Stimulated activated CD4-positive, alpha-beta T cell treated with anti-CD3 and anti-CD28 coated beads, Interleukin-4, amount 100 ng/mL, for 1 hour (primary cell): ENCODE results near the gene TPR.

Experiments
- DNase-seq: peaks from one replicate; pipeline ENCODE4 v3.0.0-alpha.2; 2020

The TPR gene

DNA sequence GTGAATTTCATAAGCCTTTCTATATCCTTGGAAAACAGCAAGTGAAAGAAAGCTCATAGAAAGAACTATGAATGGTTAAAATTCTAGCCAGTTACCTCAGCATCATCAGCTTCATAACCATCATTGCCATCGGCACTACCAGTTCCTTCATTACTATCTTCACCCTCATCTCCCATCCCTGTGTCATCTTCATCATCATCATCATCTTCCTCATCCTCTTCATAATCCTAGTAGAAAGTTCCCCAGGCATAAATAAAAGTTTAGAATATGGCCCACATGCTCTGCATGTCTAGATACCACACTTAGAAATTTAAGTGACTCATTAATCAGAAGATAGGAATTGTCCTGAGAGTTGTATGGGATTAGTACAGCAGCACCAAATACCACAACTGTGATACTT is 49.0 kb downstream of the TPR start:
- DNase-seq: no peak

DNA sequence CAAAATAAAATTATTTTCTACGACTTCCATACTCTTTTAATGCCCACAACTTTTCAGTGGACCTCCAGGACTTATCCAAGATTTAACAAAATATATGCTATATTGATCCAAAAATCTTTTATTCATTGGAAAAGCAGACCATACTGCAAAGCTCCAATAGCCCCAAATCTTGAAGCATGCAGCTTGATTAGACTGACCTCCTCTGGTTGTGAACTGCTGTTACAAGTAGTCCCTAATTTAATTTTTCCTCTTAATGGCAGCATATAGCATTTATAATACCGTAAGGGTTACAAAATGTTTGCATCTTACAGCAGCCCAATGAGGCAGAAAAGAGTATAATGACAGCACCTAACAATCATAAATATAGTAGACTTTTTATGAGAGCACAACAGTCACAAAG is 49.8 kb downstream of the TPR start:
- no peak for DNase-seq

- no peak for DNase-seq
These were observed 51.2 kb downstream of the TPR start for GRCh38 chr1:186323865-186324264.

GRCh38 chr1:186315570-186315969 is 59.5 kb downstream of the TPR start:
- no peak for DNase-seq

DNA sequence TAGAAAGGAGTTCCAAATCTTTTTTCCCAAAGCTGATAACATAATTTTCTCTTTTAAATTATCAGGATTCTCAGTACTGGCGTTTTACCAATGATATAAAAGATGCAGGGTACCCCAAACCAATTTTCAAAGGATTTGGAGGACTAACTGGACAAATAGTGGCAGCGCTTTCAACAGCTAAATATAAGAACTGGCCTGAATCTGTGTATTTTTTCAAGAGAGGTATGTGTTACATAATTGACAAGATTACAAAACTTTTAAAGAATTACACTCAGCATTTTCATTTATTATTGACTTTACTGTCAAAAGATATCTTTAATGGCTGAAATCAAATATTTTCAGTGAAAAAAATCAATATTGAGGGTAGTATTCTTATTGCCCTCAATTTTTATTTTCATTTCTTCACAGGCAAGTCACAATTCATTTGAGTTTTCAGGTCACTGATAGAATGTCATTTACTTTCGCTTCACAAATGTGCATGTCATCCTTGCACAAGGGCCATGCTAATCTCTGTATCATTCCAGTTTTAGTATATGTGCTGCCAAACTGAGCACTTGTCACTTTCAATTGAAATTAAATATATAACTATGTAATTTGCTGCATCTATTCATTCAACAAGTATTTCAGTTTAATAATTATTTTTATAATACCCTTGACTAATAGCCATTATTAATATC is 63.5 kb downstream of the TPR start:
- no peak for DNase-seq

- DNase-seq: no peak
These were observed 64.7 kb downstream of the TPR start for GRCh38 chr1:186310307-186310706.

- no peak for DNase-seq
These were observed 66.6 kb downstream of the TPR start for GRCh38 chr1:186308264-186309060.

GRCh38 chr1:186307445-186307844 is 67.6 kb downstream of the TPR start:
- DNase-seq: no peak

DNA sequence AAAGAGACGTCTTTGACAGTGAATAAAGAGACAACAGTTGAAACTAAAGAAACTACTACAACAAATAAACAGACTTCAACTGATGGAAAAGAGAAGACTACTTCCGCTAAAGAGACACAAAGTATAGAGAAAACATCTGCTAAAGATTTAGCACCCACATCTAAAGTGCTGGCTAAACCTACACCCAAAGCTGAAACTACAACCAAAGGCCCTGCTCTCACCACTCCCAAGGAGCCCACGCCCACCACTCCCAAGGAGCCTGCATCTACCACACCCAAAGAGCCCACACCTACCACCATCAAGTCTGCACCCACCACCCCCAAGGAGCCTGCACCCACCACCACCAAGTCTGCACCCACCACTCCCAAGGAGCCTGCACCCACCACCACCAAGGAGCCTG is 68.5 kb downstream of the TPR start:
- DNase-seq: no peak

- DNase-seq: no peak
These were observed 69.8 kb downstream of the TPR start for GRCh38 chr1:186304982-186305949.

- no peak for DNase-seq
These were observed 71.1 kb downstream of the TPR start for GRCh38 chr1:186303911-186304310.

GRCh38 chr1:186302381-186302920 is 72.6 kb downstream of the TPR start:
- no peak for DNase-seq

GRCh38 chr1:186301448-186301847 is 73.6 kb downstream of the TPR start:
- DNase-seq: no peak

DNA sequence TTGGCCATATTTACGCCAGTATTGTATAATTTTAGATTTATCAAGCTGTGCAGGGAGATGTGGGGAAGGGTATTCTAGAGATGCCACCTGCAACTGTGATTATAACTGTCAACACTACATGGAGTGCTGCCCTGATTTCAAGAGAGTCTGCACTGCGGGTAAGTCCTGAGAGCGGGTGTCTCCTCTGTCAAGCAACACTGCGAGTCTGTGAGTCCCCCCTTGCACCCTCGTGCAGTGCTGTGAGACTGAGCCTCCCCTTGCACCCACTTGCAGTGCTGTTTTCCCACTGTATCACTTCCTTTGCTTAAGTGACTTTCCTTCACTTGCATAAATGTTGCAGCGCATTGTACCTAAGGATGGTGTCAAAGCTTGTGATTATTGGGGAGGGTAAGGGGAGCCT is 75.0 kb downstream of the TPR start:
- DNase-seq: no peak

GRCh38 chr1:186299570-186299969 is 75.5 kb downstream of the TPR start:
- no peak for DNase-seq

GRCh38 chr1:186298851-186299250 is 76.2 kb downstream of the TPR start:
- no peak for DNase-seq

- no peak for DNase-seq
These were observed 77.5 kb downstream of the TPR start for GRCh38 chr1:186297439-186298045.

- DNase-seq: no peak
These were observed 79.1 kb downstream of the TPR start, which contains the start of gene PRG4 for GRCh38 chr1:186295980-186296379. Gene PRG4 (plus strand): TSS chr1:186296279.

DNA sequence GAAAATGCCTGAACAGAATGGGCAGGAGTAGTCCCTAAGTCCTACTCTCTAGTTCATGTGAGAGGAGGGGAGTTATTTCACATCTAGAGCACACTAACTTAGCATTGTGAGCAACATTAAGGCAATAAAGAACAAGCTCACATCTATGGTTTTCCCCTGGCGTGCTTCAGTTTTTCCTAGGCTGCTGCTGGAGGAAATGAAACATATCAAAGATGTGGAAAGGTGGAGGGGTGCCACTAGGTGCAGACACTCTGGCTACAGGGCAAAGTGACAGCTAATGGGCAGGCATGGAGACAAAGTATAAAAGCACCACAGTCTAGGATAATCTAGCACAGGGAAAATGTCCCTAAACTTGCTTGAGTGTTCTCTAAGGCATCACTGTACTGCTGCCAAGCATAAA is 82.2 kb downstream of the TPR start:
- DNase-seq: no peak

DNA sequence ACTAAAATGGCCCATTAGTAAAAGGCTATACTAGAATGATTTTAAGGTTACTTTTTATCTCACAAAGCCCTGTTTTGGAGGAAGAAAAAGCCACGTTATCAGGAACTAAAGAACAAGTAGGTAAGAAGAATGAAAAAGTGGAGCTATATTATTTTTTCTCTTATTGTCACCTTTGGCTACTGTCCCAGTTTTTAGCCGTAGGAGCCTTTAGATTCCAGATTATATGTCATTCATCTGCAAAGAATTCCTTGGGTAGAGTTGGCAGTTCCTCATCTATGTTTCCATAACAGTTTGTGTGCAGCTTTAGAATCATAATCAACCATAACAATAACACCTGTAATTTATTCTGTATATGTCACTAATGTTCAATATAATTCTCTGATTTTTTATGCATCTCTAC is 83.8 kb downstream of the TPR start:
- DNase-seq: no peak

DNA sequence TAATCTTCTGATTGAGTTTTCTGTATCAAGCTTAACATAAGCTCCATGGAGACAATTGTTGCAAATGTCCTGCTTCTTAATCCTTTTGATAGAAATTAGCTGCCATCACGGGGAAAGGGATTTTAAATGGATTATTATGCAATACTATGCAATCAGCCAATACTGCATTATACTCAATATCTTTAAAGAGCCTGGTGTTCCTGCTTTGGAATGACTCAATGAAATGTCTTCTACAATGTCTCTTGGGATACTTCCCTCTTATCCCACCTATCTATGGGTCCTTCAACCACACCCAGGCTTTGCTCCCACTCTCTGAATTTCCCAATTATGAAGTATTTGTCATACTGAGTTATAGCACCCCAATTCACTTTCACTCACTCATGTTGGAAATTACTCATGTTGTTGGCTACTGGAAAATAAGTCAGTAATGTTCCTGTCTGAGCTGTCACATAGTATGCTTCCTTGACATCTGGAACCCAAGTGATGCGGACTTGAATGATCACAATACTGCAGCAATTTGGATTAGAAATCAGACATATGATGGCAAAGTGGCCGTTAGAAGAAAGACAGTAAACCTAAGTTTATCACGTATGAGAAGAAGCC is 85.0 kb downstream of the TPR start:
- DNase-seq: no peak
